OCI-LY3 (cell line): ENCODE data around the gene AKAP8L.

ENCODE experiments used
- H2AFZ ChIP-seq: fragments of 200-600, 300-600 bp; shearing (Covaris generic); 2 replicates; pipeline ENCODE4 v1.6.0; 2014; ENCODE audit warnings: antibody characterized with exemption, low read depth, low read length
- H3K27ac ChIP-seq: fragments of 200-600, 300-600 bp; sonication (generic); 2 replicates; pipeline ENCODE4 v1.5.1; 2014; ENCODE audit warnings: mild to moderate bottlenecking, low read length, moderate library complexity, mixed read lengths
- H3K27me3 ChIP-seq: fragments of 200-600, 300-600 bp; sonication (generic); 2 replicates; pipeline ENCODE4 v1.6.1; 2014; ENCODE audit warnings: low read depth, low read length, mixed read lengths
- H3K36me3 ChIP-seq: fragments of 200-600, 300-600 bp; sonication (generic); replicated peaks from 2 replicates; pipeline ENCODE3; 2014; ENCODE audit warnings: low read depth, low read length, mixed read lengths
- H3K4me1 ChIP-seq: fragments of 300-600, 200-600 bp; sonication (generic); 2 replicates; pipeline ENCODE4 v1.6.1; 2014; ENCODE audit warnings: low read length, mixed read lengths
- H3K4me2 ChIP-seq: fragments of 200-600, 300-600 bp; sonication (generic); 2 replicates; pipeline ENCODE4 v1.6.1; 2014; ENCODE audit warnings: low read length, mixed read lengths
- H3K4me3 ChIP-seq: fragments of 300-600, 200-600 bp; sonication (generic); 2 replicates; pipeline ENCODE4 v1.5.1; 2014; ENCODE audit warnings: antibody characterized with exemption, mild to moderate bottlenecking, low read length, moderate library complexity
- H3K79me2 ChIP-seq: fragments of 300-600, 200-600 bp; shearing (Covaris generic); 2 replicates; pipeline ENCODE4 v1.6.1; 2014; ENCODE audit warnings: mild to moderate bottlenecking, low read length, mixed read lengths
- H3K9ac ChIP-seq: fragments of 300-600, 200-600 bp; shearing (Covaris generic); 2 replicates; pipeline ENCODE4 v1.6.0; 2014; ENCODE audit warnings: mild to moderate bottlenecking, low read length, moderate library complexity
- H3K9me3 ChIP-seq: fragments of 200-600, 300-600 bp; shearing (Covaris generic); 2 replicates; pipeline ENCODE4 v1.6.1; 2014; ENCODE audit warnings: low read length, mixed read lengths; ENCODE audit not compliant: insufficient read depth
- H4K20me1 ChIP-seq: fragments of 200-600, 300-600 bp; sonication (generic); 2 replicates; pipeline ENCODE4 v1.6.1; 2016; ENCODE audit warnings: low read length, mixed read lengths; ENCODE audit not compliant: insufficient read depth
- EZH2phosphoT487 ChIP-seq: fragments of 200-600 bp; shearing (Covaris generic); IDR thresholded peaks from 2 replicates; pipeline ENCODE4 v1.6.1; 2018; ENCODE audit warnings: antibody characterized with exemption, mixed run types, low read depth
- TF ChIP-seq, protein P1 (sequence below): fragments of 200-600, 300-600 bp; sonication (generic); IDR thresholded peaks from 2 replicates; pipeline ENCODE4 v1.5.1; 2014; ENCODE audit warnings: antibody characterized with exemption, low read length, low read depth

The AKAP8L gene

DNA sequence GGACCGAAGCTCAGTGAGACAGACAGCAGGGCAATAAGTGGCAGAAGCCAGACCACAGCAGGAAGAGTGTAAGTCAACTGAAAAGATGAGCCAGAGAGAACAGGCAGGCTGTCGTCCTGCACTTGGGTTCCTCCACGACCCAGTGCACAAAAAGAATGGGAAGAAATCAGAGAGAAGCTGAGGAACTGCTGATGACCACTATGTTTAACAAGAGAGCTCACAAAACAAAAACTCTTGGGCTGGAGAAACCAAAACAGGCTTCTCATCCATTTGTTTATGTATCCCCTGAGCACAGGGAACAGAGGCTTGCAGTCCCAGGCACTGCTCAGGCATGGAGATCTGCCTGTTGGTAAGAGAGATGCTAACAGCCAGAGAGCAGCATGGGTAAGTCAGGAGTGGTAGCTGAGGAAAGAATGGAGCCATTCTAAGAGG lies 14.0 kb downstream of the AKAP8L start:
- peaks cover 47% of the 10 kb centered on the region for H3K36me3 ChIP-seq
- H3K4me2 ChIP-seq, result no peak overlapping the region

DNA sequence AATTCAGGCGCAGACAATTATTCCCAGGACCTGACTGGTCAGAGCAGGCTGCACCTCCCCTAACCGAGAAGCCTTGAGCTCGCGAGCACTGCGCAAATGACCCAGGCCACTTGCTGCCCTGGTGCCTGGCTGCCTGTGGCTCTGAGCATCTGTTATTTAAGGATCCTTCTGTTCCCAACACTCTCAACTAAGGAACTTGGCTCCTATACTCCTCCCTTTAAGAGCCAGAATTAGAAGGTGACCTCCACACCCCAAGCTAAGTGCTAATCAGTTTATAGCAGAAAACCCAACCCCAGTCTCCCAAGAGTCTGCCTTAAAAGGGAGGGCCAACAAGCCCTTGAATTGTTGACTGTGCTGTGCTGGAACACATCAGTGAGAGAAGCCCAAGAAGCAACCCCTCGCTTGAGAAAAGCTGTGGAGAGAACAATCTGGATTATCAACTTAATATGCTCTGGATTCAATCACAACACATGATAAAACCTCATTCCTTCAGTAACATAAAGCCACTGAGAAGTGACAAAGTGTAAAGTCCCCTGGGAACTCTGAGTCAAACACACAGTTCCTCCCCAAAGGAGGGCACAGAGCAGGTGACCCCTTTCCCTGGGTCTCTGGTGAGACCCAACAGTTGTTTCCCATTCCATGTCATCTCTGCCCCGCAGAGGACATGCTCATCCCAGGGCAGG lies 14.6 kb downstream of the AKAP8L start:
- H4K20me1 ChIP-seq, result peaks cover 60% of the 10 kb centered on the region
- H3K36me3 ChIP-seq, result peaks cover 42% of the 10 kb centered on the region
- no peak overlapping the region for H3K4me2 ChIP-seq

More for the DNA sequence above, 14.0 kb downstream of the AKAP8L start:
- Histone ChIP-seq H3K9me3 (no peaks in the 10 kb centered on the region), H3K4me3 (no peak overlapping the region), H3K4me1 (peaks cover 2% of the 10 kb centered on the region; the same call in 1 of the 2 replicates), H2AFZ (no peak overlapping the region), H3K27ac (no peak overlapping the region), H4K20me1 (peaks cover 66% of the 10 kb centered on the region), H3K9ac (no peak overlapping the region), H3K27me3 (no peaks in the 10 kb centered on the region), H3K79me2 (peaks cover 94% of the 10 kb centered on the region)
- TF ChIP-seq EZH2phosphoT487, result no peak
- TF ChIP-seq, protein P1, sequence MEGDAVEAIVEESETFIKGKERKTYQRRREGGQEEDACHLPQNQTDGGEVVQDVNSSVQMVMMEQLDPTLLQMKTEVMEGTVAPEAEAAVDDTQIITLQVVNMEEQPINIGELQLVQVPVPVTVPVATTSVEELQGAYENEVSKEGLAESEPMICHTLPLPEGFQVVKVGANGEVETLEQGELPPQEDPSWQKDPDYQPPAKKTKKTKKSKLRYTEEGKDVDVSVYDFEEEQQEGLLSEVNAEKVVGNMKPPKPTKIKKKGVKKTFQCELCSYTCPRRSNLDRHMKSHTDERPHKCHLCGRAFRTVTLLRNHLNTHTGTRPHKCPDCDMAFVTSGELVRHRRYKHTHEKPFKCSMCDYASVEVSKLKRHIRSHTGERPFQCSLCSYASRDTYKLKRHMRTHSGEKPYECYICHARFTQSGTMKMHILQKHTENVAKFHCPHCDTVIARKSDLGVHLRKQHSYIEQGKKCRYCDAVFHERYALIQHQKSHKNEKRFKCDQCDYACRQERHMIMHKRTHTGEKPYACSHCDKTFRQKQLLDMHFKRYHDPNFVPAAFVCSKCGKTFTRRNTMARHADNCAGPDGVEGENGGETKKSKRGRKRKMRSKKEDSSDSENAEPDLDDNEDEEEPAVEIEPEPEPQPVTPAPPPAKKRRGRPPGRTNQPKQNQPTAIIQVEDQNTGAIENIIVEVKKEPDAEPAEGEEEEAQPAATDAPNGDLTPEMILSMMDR, result no peak

DNA sequence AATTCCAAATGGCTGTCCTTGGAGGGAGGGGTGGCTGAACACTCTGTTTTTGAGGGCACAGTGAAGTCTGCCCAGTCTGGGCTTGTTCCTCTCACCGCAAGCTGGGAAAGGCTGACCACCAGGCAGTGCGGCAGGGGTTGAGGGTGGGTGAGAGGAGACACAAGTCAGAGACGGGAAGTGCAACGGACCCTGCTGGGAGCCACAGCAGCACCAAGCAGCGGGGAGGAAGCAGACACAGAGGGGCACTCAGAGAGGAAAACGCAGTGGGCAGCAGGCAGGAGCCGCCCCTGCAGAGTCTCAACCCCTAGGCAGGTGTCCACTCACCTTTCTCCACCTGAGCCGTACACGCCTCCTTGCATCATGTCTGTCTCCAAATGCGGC lies 15.6 kb downstream of the AKAP8L start:
- no peak overlapping the region for H3K9ac ChIP-seq
- no peak overlapping the region for H2AFZ ChIP-seq
- H3K27ac ChIP-seq, result no peak overlapping the region
- H3K36me3 ChIP-seq, result peaks cover 49% of the 10 kb centered on the region
- no peak overlapping the region for H3K4me3 ChIP-seq
- H3K4me2 ChIP-seq, result no peak overlapping the region
- peaks cover 58% of the 10 kb centered on the region for H4K20me1 ChIP-seq
- no peaks in the 10 kb centered on the region for H3K27me3 ChIP-seq
- H3K9me3 ChIP-seq, result no peaks in the 10 kb centered on the region
- H3K4me1 ChIP-seq, result peaks cover 2% of the 10 kb centered on the region; the same call in 1 of the 2 replicates
- peaks cover 78% of the 10 kb centered on the region for H3K79me2 ChIP-seq
- TF ChIP-seq, protein P1, result no peak
- no peak for TF ChIP-seq EZH2phosphoT487

More for the DNA sequence above, 14.6 kb downstream of the AKAP8L start:
- Histone ChIP-seq H3K4me1 (peaks cover 2% of the 10 kb centered on the region; the same call in 1 of the 2 replicates), H3K4me3 (no peak overlapping the region), H3K79me2 (peaks cover 89% of the 10 kb centered on the region), H3K9ac (no peak overlapping the region), H3K9me3 (no peaks in the 10 kb centered on the region), H3K27ac (no peak overlapping the region), H3K27me3 (no peaks in the 10 kb centered on the region), H2AFZ (no peak overlapping the region)
- TF ChIP-seq EZH2phosphoT487, result no peak
- TF ChIP-seq, protein P1, result no peak

DNA sequence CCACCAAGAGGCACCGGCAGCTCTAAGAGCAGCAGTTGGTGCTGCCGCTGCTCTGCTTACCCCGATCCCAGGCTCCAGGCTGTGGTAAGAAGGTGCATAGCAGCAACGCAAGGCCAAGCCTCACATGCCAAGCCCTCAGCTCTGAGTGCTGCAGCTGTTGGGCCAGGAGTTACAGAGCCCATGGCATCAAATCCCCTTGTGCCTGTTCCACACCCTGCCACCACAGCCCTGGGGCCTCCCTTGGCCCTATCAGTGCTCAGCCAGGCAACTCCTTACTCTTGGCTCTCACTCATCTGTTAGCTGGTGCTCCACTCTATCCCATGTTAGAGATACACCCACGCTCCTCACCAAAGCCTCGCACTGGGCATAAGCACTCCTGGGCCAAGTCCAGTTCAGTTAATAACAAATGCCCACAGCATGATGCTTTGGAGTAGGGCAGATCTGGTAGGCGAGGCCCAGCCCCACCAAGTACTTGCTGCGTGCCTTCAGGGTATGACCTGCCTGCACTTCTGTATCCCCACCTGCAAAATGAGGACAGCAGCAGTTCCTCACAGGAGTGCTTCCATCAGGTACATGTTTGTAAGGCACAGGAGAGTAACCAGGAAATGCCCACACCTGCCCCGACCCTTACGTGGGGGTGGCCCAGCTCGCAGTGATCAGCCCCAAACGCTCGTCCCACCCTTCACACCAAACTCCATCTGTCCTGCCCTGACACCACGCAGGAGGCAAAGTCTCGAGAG lies 16.2 kb downstream of the AKAP8L start:
- Histone ChIP-seq H3K27ac (no peak overlapping the region), H3K4me3 (no peak overlapping the region), H3K9me3 (no peaks in the 10 kb centered on the region), H3K9ac (no peak overlapping the region), H3K27me3 (no peaks in the 10 kb centered on the region), H3K79me2 (peaks cover 78% of the 10 kb centered on the region), H2AFZ (no peak overlapping the region), H3K4me1 (peaks cover 2% of the 10 kb centered on the region; the same call in 1 of the 2 replicates), H3K36me3 (peaks cover 50% of the 10 kb centered on the region), H4K20me1 (peaks cover 53% of the 10 kb centered on the region), H3K4me2 (no peak overlapping the region)
- TF ChIP-seq EZH2phosphoT487, result no peak
